Fibroblast of mammary gland (primary cell): Measurements from ENCODE around the gene ITPKC.
A peak's percentile ranks its signal among the peaks of the same experiment; 100 is the strongest.

ENCODE experiments used
- DNase-seq: peaks from one replicate; pipeline ENCODE4 v3.0.0-alpha.2; 2010; ENCODE audit warnings: low read depth
- H3K4me3 ChIP-seq: 2 replicates; pipeline ENCODE4 v1.5.1; 2011; ENCODE audit warnings: low read depth, mild to moderate bottlenecking, low read length, moderate library complexity; ENCODE audit not compliant: control insufficient read depth
- CTCF ChIP-seq: conservative IDR thresholded peaks from 2 replicates; pipeline ENCODE4 v1.5.1; 2011; ENCODE audit warnings: low read depth, low read length, inconsistent platforms; ENCODE audit not compliant: control insufficient read depth, insufficient read depth

The ITPKC gene

GRCh38 chr19:40740747-40741146, 23.8 kb downstream of the ITPKC start:
- peak; percentile 81 for DNase-seq
- no peak overlapping the region for H3K4me3 ChIP-seq
- no peak for TF ChIP-seq CTCF

- no peak for TF ChIP-seq CTCF
- no peak for DNase-seq
- H3K4me3 ChIP-seq = no peak overlapping the region
Observed at GRCh38 chr19:40741527-40742390, 24.8 kb downstream of the ITPKC start.

- H3K4me3 ChIP-seq = no peak overlapping the region
- no peak for TF ChIP-seq CTCF
- no peak for DNase-seq
Observed at GRCh38 chr19:40742477-40742876, 25.6 kb downstream of the ITPKC start.

GRCh38 chr19:40742886-40743285, 26.0 kb downstream of the ITPKC start:
- no peak for TF ChIP-seq CTCF
- H3K4me3 ChIP-seq = no peak overlapping the region
- DNase-seq = no peak

- no peak overlapping the region for H3K4me3 ChIP-seq
- no peak for DNase-seq
- TF ChIP-seq CTCF = no peak
Observed at GRCh38 chr19:40743926-40744325, 27.0 kb downstream of the ITPKC start.

GRCh38 chr19:40744554-40745401, 27.9 kb downstream of the ITPKC start:
- DNase-seq = no peak
- H3K4me3 ChIP-seq = no peak overlapping the region
- no peak for TF ChIP-seq CTCF
